KOPT-K1 (cell line): Measurements from ENCODE around the gene ACTL8.

ENCODE experiments used
- H3K27ac ChIP-seq: fragments of 200-600 bp; sonication (generic); 2 replicates; pipeline ENCODE4 v1.5.1; 2016; ENCODE audit warnings: antibody characterized with exemption, mild to moderate bottlenecking, low read depth, low read length; ENCODE audit not compliant: poor library complexity, severe bottlenecking
- H3K36me3 ChIP-seq: fragments of 200-600 bp; sonication (generic); 2 replicates; pipeline ENCODE4 v1.5.1; 2017; ENCODE audit warnings: antibody characterized with exemption, mild to moderate bottlenecking, low read length, moderate library complexity; ENCODE audit not compliant: insufficient read depth
- H3K9me3 ChIP-seq: fragments of 200-600 bp; sonication (generic); 2 replicates; pipeline ENCODE4 v1.5.1; 2017; ENCODE audit warnings: antibody characterized with exemption, low read length, mild to moderate bottlenecking; ENCODE audit not compliant: insufficient read depth, poor library complexity, severe bottlenecking

Gene ACTL8

GRCh38 chr1:17873007-17873675 is 118.0 kb downstream of the ACTL8 start:
- Histone ChIP-seq H3K27ac (no peak overlapping the region), H3K9me3 (no peaks in the 10 kb centered on the region)

GRCh38 chr1:17874231-17874630 is 119.1 kb downstream of the ACTL8 start:
- no peak overlapping the region for H3K27ac ChIP-seq
- H3K36me3 ChIP-seq = no peaks in the 10 kb centered on the region
- H3K9me3 ChIP-seq = no peaks in the 10 kb centered on the region

More at GRCh38 chr1:17873007-17873675, 118.0 kb downstream of the ACTL8 start:
- no peaks in the 10 kb centered on the region for H3K36me3 ChIP-seq

- H3K36me3 ChIP-seq = no peaks in the 10 kb centered on the region
- H3K27ac ChIP-seq = no peak overlapping the region
- no peaks in the 10 kb centered on the region for H3K9me3 ChIP-seq
Measured at GRCh38 chr1:17874710-17875109, 119.6 kb downstream of the ACTL8 start.

GRCh38 chr1:17875171-17875881 is 120.2 kb downstream of the ACTL8 start:
- H3K27ac ChIP-seq = no peak overlapping the region
- H3K9me3 ChIP-seq = no peaks in the 10 kb centered on the region
- no peaks in the 10 kb centered on the region for H3K36me3 ChIP-seq

GRCh38 chr1:17875882-17876280 is 120.7 kb downstream of the ACTL8 start:
- no peak overlapping the region for H3K27ac ChIP-seq
- no peaks in the 10 kb centered on the region for H3K36me3 ChIP-seq
- H3K9me3 ChIP-seq = no peaks in the 10 kb centered on the region
